SK-N-MC (cell line): ENCODE results near the gene SLC30A2.

ENCODE experiments used
- DNase-seq: peaks from one replicate; pipeline ENCODE4 v3.0.0-alpha.2; 2011; ENCODE audit warnings: low read depth, low spot score
- H3K27ac ChIP-seq: fragments of 200-600 bp; sonication (generic); 2 replicates; pipeline ENCODE4 v1.5.1; 2016; ENCODE audit warnings: mixed run types
- H3K36me3 ChIP-seq: fragments of 200-600 bp; sonication (generic); 2 replicates; pipeline ENCODE4 v1.6.1; 2017; ENCODE audit warnings: antibody characterized with exemption, low read length, mixed read lengths; ENCODE audit not compliant: insufficient read depth
- H3K4me3 ChIP-seq: fragments of 200-600 bp; sonication (generic); 2 replicates; pipeline ENCODE4 v1.5.1; 2016
- H3K9ac ChIP-seq: fragments of 200-600 bp; sonication (generic); 2 replicates; pipeline ENCODE4 v1.8.0; 2017; ENCODE audit warnings: mixed run types, mixed read lengths; ENCODE audit not compliant: insufficient read length
- H3K9me3 ChIP-seq: fragments of 200-600 bp; sonication (generic); 2 replicates; pipeline ENCODE4 v1.6.1; 2017; ENCODE audit warnings: low read depth, mild to moderate bottlenecking, antibody characterized with exemption, low read length, moderate library complexity, mixed read lengths
- EZH2 ChIP-seq: fragments of 200-600 bp; sonication (generic); IDR thresholded peaks from one replicate; pipeline ENCODE4 v1.6.1; 2017; ENCODE audit warnings: antibody characterized with exemption
- FOXP2 ChIP-seq: optimal IDR thresholded peaks from 2 replicates; pipeline ENCODE3; 2011; ENCODE audit warnings: mild to moderate bottlenecking, moderate library complexity; ENCODE audit not compliant: insufficient read depth; ENCODE audit errors: extremely low read length, control extremely low read depth
- POLR2AphosphoS5 ChIP-seq: IDR thresholded peaks from 2 replicates; pipeline ENCODE4 v1.6.1; 2012; ENCODE audit warnings: mild to moderate bottlenecking, low read depth, low read length, borderline replicate concordance

SLC30A2 gene

GRCh38 chr1:26084091-26084561 is 38.2 kb upstream of the SLC30A2 start:
- Histone ChIP-seq H3K36me3 (no peaks in the 10 kb centered on the region), H3K9me3 (no peaks in the 10 kb centered on the region), H3K27ac (no peak overlapping the region), H3K4me3 (no peak overlapping the region), H3K9ac (no peak overlapping the region)
- TF ChIP-seq POLR2AphosphoS5: no peak
- no peak for TF ChIP-seq FOXP2
- TF ChIP-seq EZH2: no peak
- no peak for DNase-seq

- DNase-seq: no peak
- no peak overlapping the region for H3K4me3 ChIP-seq
- no peak for TF ChIP-seq POLR2AphosphoS5
- no peak for TF ChIP-seq EZH2
- TF ChIP-seq FOXP2: no peak
- H3K9me3 ChIP-seq: no peaks in the 10 kb centered on the region
- no peaks in the 10 kb centered on the region for H3K36me3 ChIP-seq
- H3K27ac ChIP-seq: no peak overlapping the region
- no peak overlapping the region for H3K9ac ChIP-seq
Observed at GRCh38 chr1:26083208-26083607, 37.3 kb upstream of the SLC30A2 start.

DNA sequence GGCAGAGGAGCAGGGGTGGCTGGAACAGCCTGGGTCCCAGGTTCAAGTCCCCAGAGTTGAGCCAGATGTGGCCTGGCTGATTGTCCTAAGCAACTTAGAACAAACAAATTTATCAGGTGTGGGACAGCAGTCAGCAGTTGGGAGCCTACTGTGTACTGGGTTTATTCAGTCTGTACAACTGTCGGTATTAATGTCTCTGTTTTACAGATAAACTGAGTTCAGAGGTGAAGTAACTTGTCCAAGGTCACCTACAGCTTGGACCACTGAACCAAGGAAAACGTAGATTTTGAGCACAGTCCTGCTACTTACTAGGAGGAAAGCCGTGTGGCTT is 36.1 kb upstream of the SLC30A2 start:
- H3K36me3 ChIP-seq: no peaks in the 10 kb centered on the region
- no peak overlapping the region for H3K9ac ChIP-seq
- TF ChIP-seq POLR2AphosphoS5 (no peak), FOXP2 (no peak), EZH2 (no peak)
- H3K27ac ChIP-seq: no peak overlapping the region
- no peak overlapping the region for H3K4me3 ChIP-seq
- DNase-seq: no peak
- H3K9me3 ChIP-seq: no peaks in the 10 kb centered on the region

DNA sequence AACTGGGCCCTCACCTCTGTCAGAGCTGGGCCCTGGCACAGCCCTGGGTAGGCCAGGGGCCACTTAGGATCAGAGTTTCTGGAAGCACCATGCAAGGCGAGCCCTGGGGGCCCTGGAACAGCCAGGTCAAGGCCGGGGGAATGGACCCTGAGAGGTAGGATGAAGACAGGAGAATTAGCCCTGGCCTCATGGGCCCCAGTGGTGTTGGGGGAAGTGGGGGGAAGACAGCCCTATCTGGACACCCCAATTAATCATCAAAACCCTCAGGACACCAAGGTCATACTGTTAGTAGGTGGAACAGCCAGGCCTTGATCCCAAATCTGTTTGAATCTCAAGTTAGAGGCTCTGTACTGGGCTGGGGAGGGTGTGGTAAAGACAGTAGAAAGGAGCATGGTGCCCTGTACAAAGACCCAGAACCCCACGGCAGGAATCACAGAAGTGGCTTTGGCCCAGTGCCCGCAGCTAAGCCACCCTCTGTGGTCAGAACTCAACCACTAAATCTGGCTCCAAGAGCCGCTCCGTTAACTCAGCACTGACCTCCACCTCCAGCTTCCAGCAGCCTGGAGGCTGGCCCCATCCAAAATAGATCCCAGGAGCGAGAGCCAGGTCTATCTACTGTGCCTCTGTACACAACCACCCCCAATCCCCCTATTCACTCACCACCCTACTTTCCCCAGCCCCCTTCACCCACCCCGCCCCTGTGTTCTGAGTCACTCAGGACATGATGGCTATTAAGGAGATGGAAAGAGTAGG is 35.5 kb upstream of the SLC30A2 start:
- H3K4me3 ChIP-seq: no peak overlapping the region
- TF ChIP-seq EZH2 (no peak), POLR2AphosphoS5 (no peak), FOXP2 (no peak)
- DNase-seq: no peak
- no peak overlapping the region for H3K9ac ChIP-seq
- H3K27ac ChIP-seq: no peak overlapping the region
- H3K36me3 ChIP-seq: no peaks in the 10 kb centered on the region
- no peaks in the 10 kb centered on the region for H3K9me3 ChIP-seq

GRCh38 chr1:26079960-26080814 is 34.3 kb upstream of the SLC30A2 start:
- TF ChIP-seq POLR2AphosphoS5: no peak
- TF ChIP-seq EZH2: no peak
- no peak for TF ChIP-seq FOXP2
- DNase-seq: no peak
- no peaks in the 10 kb centered on the region for H3K36me3 ChIP-seq
- no peak overlapping the region for H3K9ac ChIP-seq
- H3K4me3 ChIP-seq: no peak overlapping the region
- no peak overlapping the region for H3K27ac ChIP-seq
- H3K9me3 ChIP-seq: no peaks in the 10 kb centered on the region

DNA sequence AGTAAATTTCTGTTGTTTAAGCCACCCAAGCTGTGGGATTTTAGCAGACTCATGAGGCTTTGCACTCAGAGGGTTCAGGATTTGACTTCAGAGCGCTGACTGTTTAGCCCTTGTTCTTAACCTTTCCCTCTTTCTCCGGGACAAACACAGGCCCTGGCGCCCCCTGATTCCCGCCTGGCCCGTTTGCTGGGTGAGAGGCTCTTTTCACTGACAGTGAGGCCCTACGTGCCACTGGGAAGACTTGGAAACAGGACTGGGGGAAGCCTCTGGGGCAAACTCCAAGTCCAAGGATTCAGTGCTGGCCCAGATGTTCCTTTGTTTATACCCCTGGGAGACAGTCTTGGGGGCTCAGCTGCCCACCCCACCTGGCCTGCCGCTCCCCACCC is 33.3 kb upstream of the SLC30A2 start:
- Histone ChIP-seq H3K27ac (no peak overlapping the region), H3K9me3 (no peaks in the 10 kb centered on the region), H3K9ac (no peak overlapping the region), H3K36me3 (no peaks in the 10 kb centered on the region), H3K4me3 (no peak overlapping the region)
- TF ChIP-seq EZH2 (no peak), POLR2AphosphoS5 (no peak), FOXP2 (no peak)
- DNase-seq: no peak

GRCh38 chr1:26078286-26079177 is 32.6 kb upstream of the SLC30A2 start:
- TF ChIP-seq EZH2: no peak
- no peak for TF ChIP-seq POLR2AphosphoS5
- TF ChIP-seq FOXP2: no peak
- Histone ChIP-seq H3K9me3 (no peaks in the 10 kb centered on the region), H3K36me3 (no peaks in the 10 kb centered on the region), H3K9ac (no peak overlapping the region), H3K4me3 (no peak overlapping the region), H3K27ac (no peak overlapping the region)
- no peak for DNase-seq

DNA sequence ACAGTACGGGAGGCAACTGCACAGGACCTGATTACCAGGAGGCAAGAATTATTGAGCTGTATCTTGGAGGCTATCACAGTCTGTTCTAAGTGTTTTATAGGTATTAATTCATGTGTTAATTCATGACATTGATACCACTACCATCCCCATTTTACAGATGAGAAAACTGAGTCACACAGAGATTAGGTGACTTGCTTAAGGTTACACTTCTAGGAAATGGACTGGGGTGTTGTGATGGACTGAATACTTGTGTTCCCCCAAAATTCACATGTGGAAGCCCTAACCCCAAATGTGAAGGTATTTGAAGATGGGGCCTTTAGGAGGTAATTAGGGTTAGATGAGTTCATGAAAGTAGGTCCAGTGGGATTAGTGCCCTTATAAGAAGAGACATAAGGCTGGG is 31.6 kb upstream of the SLC30A2 start:
- no peak overlapping the region for H3K27ac ChIP-seq
- H3K36me3 ChIP-seq: no peaks in the 10 kb centered on the region
- TF ChIP-seq POLR2AphosphoS5 (no peak), EZH2 (no peak), FOXP2 (no peak)
- H3K9ac ChIP-seq: no peak overlapping the region
- DNase-seq: no peak
- H3K4me3 ChIP-seq: no peak overlapping the region
- H3K9me3 ChIP-seq: no peaks in the 10 kb centered on the region
